Stimulated activated CD8-positive, alpha-beta memory T cell treated with anti-CD3 and anti-CD28 coated beads, Interleukin-15, amount 100 ng/mL, for 4 hours (primary cell): Measurements from ENCODE around the gene SLC22A1.
"Not testable (repeated sequence)": the region's sequence is repeated elsewhere in the genome, so short reads cannot be mapped to it uniquely, and the experiment has no call there.

Experiments
- DNase-seq, 2 donors: peaks; one replicate each; pipeline ENCODE4 v3.0.0-alpha.2; 2020; ENCODE audit warnings: low read depth in 2 of 2

SLC22A1 gene

DNA sequence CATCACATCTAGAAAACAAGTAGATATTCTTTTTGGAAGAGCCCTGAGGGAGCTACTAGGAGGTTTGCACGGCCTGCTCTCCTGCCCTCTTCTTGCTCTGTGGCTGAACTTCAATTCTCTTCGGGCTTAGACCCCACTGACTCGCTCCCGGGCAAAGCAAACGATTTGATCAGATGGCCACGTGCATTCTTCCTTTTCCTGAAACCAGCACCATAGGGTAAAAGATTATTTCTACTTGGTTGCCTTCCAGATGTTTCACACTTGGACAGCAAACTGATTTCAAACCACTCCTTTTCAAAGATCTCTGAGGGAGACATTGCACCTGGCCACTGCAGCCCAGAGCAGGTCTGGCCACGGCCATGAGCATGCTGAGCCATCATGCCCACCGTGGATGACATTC, at the start of gene SLC22A1:
Gene SLC22A1 (plus strand): TSS at position 258 of the 400 bp plus-strand sequence. CDS start 121 bp downstream, at position 379.
- no peak for DNase-seq

DNA sequence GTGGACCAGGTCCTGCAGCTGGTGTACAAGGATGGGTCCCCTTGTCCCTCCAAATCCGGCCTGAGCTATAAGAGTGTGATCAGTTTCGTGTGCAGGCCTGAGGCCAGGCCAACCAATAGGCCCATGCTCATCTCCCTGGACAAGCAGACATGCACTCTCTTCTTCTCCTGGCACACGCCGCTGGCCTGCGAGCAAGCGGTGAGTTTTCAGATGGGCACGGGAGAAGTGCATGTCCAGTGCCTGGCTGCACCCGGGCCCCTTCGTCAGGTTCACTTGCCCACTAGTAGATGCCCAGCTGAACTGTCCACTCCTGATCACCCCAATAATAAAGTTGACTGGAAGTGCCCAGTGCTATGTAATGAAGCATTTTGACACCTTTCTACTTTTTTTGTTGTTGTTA, 48.3 kb upstream of the SLC22A1 start:
- no peak for DNase-seq

DNA sequence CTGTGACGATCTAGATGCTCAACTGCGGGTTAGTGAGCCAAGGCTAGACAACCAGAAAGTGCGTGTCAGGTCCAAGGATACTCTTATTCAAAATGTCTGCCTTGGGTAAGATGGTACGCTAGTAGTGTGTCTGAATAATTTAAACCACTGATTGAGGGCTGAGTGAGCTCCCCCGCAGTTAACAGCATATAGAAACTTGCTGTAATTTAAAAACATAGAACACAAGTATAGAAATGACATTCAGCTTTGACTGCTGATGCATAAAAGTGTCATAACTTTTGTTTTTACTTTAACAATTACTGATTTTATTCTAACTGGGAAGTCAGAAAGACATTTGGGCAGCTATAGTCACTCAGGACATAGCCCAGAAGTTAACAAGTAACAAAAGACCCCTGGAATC, 45.6 kb upstream of the SLC22A1 start:
- DNase-seq, result no peak

DNA sequence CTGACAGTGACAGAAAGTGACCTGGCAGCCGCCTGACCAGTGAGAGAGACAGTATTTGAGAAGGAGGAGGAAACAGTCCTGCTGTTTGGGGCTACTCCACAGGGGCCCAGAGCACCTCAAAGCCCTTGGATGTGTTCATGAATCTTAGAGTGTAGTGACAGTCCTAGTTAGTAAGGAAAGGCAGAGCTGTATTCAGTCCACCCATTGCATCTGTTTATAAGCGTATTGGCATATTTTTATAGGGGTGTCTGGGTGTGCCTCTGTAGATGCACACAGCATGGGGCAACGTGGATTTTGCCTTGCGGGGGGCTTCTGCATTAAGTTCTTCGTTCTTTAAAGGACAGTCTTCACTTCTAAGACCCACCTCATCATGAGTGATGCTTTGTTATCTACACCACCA, 44.6 kb upstream of the SLC22A1 start:
- DNase-seq, result no peak

DNA sequence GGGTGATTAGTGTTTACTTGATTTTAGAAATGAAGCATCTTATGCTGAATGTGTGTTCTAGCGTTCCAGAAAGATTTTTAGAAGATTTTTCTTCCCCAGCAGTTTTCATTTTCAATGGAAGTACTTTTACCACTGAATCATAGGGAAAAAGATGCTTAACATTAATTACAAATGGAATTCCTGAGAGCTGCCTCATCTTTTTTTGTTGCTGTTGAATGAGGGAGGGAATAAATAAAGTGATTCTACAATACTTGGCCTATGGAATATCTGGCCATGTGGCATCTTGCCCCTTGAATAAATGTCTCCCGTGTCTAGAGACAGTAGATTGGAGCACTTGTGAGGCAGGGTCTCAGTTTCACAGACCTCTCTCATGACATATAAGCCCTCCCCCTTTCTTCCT, 44.1 kb upstream of the SLC22A1 start:
- DNase-seq, result no peak

DNA sequence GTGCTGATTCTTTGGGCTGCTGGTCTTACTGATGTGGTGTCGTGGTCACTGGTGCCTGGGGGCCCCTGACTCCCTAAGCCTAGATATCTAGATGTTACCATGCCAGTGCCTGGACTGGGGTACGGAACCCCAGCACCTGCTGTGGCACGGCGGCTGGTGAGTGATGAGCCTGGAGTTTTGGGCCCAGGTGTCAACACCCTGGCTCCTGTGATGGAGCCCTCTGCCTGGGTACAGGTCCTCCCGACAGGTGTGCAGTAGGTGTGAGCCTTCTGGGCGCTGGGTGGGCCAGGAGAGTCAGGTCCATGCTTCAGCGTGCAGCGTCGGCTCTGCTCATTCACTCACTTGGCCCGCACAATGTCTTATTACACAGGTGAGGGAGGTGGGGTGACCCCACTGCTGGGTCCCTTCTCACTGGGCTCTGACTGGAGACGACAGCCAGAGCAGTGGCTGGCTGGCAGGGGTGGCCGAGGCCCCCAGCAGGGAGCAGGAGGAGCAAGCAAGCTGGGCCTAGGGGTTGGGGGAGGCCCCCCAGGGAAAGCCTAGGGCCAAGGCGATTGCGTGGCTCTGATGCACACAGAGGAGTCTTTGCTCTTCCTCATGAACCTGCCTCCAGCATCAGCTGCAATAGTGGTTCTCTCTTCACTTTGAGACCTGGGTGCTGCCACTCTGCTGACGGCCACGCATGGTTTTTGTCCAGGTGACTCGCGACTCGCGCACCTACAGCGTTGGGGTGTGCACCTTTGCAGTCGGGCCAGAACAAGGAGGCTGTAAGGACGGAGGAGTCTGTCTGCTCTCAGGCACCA, 42.5 kb upstream of the SLC22A1 start:
- no peak for DNase-seq

DNA sequence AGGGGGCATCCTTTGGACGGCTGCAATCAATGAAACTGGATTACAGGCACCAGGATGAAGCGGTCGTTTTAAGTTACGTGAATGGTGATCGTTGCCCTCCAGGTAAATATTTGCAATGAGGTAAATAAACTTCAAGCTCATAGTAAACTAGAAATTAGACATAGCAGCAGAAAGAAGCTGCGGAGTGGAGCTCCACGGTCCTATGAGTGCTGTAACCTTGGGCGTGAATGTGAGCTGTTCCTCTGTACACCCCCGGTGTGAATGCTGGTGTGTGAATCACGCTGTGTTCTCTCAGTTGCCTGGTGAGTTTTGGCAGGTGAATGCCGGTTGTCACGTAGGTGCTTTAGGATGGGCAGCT, 42.0 kb upstream of the SLC22A1 start:
- no peak for DNase-seq

DNA sequence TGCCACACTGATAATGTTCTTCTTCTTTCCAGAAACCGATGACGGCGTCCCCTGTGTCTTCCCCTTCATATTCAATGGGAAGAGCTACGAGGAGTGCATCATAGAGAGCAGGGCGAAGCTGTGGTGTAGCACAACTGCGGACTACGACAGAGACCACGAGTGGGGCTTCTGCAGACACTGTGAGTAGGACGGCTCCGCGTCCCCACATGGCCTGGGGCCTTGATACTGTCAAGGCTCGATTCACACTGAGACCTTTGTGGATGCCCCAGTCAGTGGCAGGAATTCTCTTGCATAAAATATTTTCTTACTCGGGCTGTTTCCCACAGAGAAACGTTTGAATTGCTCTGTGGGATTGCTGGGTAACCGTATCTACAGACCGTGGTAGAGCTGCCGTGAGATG, 41.5 kb upstream of the SLC22A1 start:
- no peak for DNase-seq

DNA sequence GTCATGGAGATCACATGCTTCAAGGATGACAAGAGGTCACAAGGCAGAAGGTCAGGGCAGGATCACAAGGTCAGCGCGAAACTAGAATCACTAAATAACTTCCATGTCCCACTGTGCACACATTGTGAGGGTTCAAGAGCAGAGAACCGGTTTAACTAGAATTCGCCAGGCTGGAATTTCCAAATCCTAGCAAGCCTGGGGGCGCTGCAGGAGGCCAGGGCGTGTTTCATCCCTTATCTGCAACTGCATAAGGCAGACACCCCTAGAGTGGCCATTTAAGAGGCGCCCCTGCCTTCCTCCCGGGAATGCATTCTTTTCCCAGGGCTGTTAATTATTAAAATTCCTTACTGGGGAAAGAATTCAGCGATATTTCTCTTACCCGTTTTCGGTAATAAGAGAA, 40.2 kb upstream of the SLC22A1 start:
- DNase-seq, result no peak

DNA sequence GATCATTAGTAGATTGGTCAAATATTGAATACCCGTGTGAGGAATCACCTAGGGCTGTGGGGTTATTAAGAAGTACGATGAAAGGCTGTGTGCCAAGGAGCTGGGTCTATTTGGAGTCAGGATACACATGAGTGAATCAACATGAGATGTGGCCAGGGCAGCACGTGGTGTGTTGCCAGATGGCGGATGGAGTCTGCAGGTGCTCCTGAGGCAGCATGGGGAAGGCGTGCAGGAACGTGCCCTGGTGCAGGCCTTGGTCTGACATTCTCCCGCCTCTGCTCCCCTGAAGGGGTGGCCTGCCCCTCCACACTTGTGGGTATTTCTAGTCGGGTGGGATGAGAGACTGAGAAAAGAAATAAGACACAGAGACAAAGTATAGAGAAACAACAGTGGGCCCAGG, 39.0 kb upstream of the SLC22A1 start:
- no peak for DNase-seq

DNA sequence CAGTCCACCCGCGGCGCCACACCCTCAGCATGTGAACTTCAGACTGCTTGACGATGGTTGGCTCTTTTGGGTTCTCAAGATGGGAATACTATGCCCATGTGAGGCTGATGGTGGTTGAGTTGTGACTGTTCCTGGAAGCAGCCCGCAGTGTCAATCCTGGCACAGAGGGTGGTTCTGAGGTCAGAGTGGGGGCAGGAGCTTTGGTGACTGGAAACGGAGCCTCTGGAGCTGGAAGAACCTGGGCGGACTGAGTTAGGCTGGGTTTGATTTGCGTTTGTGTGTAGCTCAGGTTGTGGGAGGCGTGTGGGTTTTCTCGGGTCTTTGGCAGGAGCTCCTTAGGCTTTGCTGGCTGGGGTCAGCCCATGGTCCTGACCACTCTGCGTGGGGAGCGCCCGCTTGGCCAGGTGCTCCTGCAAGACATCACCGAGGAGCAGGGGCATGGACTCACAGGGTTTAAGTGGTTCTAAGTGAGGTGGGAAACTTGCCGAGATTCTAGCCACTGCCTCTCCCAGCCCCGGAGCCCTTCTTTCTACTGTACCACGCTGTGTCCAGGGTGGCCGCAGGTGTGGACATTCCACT, 37.3 kb upstream of the SLC22A1 start:
- DNase-seq, result no peak

DNA sequence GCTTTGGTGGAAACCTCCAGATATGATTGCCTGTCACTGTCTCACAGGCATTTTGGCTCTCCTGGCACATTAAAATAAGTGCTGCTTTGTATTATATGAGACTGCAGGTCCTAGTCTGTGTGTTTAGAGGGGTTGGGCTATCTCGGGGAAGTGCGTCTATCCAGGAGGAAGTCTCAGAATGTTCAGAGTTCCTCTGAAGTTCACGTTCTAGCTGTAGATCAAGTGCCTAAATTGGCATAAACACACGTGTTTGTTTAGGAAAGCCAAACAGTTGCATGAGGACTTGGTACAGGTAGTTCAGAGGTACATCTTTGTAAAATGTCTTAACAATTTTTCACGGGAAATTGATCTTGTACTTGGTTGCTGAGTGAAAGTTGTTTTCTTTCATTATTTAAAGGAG, 36.4 kb upstream of the SLC22A1 start:
- DNase-seq, result no peak

DNA sequence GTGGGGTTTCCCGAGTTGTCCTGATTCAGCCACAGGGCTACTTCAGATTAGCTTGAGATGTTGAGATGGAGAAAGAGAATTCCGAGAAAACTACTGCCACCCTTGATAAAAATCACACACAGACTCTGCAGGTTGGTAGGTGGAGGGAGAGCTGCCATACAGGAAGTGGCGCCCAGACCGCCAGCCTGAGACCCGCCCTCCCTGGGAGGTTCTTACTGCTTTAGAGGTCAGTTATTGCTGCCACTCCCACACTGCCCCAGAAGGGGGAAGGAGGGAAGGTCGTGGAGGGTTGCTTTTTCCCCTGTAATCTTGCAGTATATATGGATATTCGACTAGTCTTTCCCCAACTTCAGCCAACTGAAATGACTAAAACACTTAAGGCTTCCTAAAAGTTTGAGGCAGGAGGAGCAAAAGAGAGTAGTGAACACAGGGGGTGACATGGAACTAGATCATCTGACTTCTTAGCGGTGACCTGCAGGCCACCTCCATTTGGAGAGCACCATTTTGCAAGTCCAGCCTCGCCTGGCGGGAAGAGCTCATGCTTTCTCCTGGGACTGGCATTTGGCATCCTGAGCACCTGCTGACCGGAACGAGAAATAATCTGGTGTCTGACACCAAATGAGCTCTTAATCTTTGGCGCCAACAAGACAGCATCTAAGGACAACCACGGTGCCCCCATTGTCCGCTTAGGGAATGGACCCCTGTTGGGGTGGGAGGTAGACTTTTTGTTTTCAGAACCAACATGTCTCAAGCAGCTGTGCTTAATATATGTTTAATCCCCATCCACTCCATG, 35.7 kb upstream of the SLC22A1 start:
- DNase-seq, result no peak

DNA sequence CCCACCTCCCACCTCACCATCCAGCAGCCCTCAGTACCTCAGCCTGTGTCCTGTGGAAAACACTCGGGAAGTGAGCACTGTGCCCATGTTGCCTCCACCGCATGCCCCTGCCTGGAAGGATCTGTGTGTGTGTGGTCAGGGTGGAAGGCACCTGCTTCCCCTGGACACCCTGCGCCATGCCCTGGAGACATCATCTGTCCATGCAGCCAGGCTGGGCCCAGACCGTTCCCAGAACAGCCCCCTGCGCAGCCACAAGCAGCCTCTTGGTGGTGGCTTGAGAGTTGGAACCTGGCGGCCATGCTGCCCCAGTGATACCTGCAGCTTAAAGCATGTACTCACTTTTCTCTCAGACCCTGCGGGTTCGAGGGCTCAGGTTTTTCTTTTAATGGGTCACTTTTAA, 34.9 kb upstream of the SLC22A1 start:
- no peak for DNase-seq

DNA sequence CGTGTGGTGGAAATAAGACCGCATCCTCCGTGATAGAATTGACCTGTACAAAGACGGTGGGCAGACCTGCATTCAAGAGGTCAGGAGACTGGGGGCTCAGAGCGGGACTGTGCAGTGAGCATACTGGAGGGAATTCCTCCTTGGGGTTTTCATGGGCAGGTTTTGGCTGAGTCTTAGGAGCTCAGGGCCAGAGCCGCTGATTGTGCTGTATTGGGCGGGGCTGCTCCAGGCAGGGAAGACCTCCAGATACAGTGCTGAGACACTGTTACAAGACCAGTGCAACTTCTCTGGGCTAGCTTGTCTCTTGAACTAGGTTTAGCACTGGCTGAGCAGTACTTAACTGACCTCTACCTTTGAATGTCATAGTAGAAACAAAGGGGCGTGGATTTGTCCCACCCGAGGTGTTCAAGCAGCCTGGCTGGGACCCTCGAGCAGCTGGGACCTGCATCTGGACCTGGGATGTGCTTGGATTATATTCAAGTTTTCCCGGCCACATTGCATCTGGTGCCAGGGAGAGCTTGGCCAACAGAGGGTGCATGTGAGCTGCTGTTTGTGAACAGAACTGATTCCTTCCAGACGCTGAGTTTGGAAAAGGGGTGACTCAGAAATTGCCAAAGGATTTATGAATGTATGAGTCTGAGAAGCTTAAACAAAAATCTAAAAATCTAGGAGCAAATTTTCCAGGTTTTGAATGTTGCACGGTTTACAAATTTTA, 33.4 kb upstream of the SLC22A1 start:
- DNase-seq, result no peak

DNA sequence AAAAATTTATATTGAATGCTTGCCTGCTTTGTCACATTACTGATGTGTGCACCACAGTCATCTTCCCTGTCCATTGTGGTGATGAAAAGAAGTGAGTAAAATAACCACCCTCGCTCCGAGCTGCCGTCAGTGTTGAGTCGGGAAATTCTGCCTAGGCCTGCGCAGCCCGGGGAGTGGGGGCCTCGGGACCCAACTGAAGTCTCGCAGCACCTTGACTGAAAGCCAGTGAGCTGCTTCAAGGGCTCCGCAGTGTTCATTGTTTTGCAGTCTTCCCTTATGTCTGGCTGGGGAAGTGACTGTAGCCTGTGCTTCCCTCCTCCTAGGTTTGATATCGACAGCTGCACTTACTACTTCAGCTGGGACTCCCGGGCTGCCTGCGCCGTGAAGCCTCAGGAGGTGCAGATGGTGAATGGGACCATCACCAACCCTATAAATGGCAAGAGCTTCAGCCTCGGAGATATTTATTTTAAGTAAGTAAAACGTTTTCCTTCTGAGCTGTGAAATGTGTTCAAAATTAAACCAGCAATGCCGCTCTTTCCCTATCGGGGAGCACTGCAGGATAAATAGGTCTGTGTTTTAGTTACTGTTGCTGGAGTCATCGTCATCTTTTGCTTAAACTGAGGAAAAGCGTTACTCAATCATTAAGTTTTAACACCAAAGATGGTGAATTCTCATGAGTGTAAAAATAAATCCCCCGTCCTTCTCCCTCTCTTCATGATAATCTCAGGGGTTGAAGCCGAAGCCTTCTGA, 32.7 kb upstream of the SLC22A1 start:
- DNase-seq, result no peak

DNA sequence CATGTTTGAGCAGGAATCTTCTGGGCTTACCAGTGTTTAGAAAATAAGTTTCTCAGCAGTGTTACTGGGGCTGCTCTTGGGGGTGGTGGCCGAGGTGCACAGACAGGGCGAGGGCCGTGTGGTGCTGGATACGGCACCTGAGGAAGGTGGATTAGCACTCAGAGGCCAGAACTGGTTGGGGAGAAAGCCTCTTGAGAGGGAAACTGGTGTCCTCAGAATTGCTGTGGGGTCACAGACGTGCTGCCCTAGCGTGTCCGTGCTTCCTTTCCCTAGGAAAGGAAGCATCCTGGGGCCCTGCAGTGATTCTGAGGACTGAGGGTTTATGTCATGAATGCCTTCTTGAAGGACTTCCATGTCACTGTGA, 32.1 kb upstream of the SLC22A1 start:
- no peak for DNase-seq

DNA sequence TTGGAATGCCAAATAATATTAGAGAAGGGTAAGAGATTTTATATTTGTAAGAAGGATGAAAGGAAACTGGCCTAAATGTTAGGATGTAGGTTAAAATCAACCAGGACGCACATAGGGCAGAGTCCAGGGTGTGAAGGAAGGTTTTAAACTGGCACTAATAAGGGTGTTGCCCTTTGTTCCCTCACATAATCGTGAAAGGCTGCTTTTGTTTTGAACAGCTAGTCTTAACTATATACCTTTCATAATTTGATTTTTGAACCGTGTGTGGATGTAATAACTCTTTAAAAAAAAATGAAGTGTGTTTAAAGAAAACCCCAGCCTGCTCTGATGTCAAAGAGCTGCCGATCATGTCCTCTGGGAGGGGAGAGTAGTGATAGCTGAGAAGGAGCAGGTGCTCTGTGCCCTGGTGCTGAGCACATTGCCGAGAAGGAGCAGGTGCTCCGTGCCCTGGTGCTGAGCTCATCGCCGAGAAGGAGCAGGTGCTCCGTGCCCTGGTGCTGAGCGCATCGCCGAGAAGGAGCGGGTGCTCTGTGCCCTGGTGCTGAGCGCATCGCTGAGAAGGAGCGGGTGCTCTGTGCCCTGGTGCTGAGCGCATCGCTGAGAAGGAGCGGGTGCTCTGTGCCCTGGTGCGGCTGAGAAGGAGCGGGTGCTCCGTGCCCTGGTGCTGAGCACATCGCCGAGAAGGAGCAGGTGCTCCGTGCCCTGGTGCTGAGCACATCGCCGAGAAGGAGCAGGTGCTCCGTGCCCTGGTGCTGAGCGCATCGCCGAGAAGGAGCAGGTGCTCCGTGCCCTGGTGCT, 31.0 kb upstream of the SLC22A1 start:
- DNase-seq, result not testable (repeated sequence)

DNA sequence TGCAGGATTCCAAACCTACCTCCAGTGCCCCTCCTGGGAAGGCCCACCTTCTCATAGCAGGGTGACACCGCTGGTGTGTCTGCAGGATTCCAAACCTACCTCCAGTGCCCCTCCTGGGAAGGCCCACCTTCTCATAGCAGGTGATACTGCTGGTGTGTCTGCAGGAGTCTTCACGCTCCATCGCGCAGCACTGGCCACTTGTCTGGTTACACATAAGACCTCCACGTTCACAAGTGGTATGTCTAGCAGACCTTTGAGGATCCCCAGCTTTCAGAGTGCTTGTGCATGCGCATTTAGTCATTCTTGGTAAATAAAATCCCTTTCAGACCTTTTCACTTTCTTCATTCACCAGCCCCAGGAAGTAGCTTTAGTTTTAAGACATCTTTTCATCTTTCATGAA, 29.4 kb upstream of the SLC22A1 start:
- DNase-seq, result not testable (repeated sequence)

DNA sequence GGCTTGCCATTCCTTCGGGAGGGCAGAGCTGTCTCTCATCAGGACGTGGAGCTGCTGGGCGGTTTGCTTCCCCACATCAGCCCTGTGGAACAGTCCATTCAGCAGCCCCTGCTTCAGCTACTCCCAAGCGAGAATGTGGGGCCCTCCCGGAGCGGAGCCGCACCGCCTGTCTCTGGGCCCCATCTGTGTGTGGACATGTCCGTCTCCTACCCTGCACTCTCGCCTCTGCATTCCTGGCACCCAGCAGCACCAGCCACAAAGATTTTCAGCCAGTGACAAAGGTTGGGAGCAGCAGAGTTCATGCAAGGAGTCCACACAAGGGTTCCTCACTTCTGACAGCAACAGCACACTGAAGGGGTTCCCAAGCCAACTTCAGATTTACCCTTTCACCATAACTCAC, 29.0 kb upstream of the SLC22A1 start:
- DNase-seq, result no peak

DNA sequence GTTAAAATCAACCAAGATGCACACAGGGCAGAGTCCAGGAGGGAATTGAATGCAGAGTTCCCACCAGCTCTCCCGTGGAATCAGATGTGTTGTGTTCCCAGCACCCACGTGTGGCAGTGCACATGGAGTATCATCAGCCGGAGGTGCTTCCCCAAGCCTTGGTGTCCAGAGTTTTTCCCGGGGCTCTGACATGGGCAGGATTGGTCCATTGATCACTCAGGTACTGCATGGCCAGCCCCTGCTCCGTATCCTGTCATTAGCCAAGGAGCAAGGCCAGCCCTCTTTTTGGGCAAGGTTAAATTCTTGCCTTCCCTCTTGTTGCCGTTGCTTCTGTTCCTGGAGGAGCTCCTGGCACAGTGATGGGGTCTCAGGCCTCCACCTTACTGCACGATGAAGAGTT, 28.6 kb upstream of the SLC22A1 start:
- DNase-seq, result no peak
